EL (cell line): ENCODE measurements around the gene CYP26B1.

ENCODE experiments used
- DNase-seq: peaks from one replicate; pipeline ENCODE4 v3.0.0-alpha.2; 2016

The CYP26B1 gene

GRCh38 chr2:72140621-72140960, 7.1 kb downstream of the CYP26B1 start:
- DNase-seq, result no peak

GRCh38 chr2:72139874-72140620, 7.6 kb downstream of the CYP26B1 start:
- DNase-seq, result no peak

- DNase-seq, result no peak
Measured at GRCh38 chr2:72139471-72139873, 8.2 kb downstream of the CYP26B1 start.

DNA sequence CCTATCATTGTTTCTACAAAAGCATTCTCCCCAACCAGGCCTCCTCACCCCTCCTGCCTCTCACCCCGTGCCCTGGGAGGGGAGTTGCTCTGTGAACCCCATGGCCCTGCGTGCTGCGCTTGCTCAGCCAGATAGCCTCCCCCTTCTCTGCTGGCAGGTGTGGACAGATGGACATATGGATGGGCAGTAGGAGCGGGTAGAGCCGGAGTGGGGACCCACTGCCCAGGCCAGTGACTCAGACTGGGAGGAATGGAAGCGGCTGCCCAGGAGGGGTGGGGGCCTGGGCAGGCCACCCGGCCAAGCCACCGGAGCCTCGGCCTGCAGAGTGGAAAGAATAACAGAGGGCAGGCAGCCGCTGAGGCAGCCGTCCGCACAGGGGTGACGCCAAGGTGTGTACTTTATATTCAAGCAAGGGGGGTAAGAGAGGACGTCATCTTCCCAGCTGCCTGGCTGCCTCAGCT, 8.7 kb downstream of the CYP26B1 start:
- DNase-seq, result no peak

DNA sequence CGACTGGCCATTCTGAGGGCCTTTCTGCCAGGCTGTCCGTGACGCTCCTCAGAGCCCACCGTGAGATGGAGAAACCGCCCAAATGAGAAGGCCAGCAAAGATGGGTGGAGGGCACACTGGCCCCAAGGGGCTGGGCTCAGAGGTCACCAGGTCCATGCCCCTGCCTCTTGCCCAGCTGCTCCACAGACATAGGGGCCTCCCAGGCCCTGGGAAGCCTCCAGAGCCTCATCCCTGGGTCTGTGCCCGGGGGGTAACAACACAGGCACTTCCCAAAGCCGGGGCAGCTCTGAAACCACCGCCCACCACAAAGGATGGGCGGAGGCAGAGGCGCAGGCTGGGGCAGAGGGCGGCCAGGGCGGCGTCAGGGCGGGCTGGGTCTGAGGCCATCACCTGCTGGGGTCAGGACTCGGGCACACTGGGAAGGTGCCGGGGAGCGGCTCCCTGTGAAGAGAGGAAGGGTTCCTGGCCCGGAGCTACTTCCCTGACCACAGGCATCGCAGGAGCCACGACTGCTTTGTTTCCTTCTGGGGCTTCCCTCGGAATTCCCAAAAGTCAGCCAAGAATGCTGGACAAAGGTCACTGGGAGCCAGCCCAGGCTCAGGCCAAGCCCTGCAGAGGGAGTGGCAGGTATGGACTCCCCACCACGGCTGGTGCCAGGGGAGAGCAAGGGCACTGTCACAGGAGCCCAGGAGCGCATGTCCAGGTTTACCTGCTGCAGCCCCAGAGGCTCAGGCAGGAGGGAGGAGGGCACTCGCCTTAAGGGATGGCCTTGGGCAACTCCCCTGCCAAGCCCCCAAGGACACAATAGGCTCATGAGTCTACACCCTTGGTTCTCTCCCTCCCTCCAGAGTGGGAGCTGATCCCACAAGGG, 9.4 kb downstream of the CYP26B1 start:
- no peak for DNase-seq

DNA sequence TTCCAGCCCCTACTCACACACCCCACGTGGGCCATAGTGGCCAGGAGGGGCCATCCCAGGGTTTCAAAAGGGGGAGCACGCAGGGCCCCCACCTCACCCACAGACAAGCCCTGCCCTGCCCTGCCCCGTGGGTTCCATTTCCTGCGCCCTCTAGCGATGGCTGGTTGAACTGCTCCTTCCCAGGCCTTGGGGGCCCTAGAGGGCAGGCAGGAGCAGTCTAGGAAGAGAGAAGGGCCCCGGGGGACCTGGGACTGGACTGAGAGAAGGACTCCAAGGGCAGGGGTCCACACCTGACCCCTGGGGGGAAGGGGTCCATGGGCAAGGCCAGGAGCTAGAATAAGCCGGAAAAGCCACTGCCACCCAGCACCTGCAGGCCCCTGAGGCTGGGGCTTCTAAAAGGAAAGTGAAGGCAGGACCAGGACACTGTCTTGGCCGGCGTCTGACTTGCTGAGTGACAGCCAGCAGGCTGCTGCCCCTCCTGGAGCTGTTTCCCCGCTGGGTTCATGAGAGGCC, 10.1 kb downstream of the CYP26B1 start:
- DNase-seq, result peak; percentile 54

DNA sequence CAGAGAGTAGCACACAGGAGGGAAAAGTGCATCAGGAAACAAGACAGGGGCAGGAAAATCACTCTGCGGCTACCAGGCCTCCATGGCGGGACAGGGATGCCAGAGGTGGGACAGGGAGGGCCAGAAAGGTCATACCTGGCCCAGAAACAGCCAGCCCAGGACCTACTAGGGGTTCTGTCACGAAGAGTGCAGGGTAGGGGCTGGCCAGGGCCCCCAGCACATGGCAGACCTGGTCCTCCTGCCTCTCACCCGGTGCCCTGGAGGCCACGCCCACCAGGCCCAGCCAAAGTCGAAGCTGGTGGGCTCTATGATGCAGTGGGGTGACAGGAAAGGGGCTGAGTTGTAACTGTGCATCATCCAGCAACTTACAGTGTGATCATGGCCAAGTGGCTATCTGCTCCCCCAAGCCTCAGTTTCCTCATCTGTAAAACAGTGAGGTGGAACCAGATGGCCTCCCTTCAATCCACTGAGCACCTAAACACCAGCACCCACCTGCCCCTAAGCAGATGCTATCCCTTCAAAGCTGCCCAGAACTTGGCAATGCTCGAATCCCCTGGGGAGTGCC, 10.6 kb downstream of the CYP26B1 start:
- DNase-seq, result no peak

- DNase-seq, result no peak
Measured at GRCh38 chr2:72136331-72136730, 11.3 kb downstream of the CYP26B1 start.

GRCh38 chr2:72135921-72136320, 11.7 kb downstream of the CYP26B1 start:
- DNase-seq, result no peak

- DNase-seq, result no peak
Measured at GRCh38 chr2:72134997-72135800, 12.5 kb downstream of the CYP26B1 start.

GRCh38 chr2:72134408-72134996, 13.2 kb downstream of the CYP26B1 start:
- DNase-seq, result no peak

- no peak for DNase-seq
Measured at GRCh38 chr2:72133721-72134407, 13.8 kb downstream of the CYP26B1 start.

DNA sequence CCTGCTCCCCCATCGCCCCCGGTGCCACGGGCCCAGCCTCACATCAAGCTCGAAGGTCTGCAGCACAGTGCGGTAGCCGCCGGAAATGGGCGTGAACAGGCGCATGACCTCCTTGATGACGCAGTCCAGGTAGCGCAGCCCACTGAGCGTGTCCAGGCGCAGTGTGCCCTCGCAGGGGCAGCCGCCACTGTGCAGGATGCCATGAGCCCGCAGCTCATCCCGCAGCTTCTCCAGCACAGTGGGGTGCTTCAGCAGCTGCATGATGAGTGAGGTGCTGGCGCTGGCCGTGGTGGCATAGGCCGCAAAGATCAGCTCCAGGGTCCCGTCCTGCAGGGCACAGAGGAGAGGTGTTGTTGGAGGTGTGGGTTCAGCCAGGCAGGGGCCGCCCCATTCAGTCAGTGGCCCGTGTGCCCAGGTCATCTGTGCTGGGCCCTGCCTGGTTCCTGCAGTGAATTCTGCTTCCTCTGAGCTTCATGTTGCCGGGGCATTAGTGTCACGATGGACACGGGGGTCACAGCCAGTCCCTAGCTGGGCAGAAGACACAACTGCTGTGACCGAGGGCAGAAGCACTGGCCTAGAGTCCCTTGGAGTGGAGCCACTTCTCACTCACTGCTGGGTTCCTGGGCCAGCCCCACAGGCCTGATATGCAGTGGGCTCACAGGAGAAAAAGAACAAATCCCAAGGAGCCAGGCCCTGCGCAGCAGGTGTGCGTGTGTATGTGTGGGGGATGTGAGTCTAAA, 14.5 kb downstream of the CYP26B1 start:
- no peak for DNase-seq

- DNase-seq, result no peak
Measured at GRCh38 chr2:72131916-72132841, 15.5 kb downstream of the CYP26B1 start.

DNA sequence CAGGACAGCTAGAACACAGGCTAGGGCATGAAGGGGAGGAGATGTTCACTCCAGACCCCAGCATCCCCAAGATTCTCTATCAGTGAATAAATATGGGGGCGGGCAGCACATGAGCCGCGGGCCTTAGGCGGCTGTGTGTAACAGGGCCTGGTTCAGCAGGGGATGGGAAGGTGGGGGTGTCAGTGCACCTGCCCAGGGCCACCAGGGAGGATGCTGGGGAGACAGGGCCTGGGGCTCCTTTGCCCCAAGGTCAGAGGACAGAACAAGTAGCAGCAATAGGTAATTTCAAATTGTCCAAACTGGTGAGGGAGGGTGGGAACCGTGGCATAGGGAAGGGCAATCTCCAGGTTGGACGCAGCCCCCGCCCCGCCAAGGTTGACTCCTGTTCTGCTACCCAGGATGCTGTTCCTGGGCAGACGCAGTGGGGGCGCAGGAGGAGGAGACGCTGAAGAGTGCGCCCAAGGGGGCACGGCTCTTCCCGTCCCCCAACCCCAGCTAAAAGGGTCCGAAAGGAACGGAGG, 16.2 kb downstream of the CYP26B1 start:
- DNase-seq, result no peak

- DNase-seq, result no peak
Measured at GRCh38 chr2:72130659-72131360, 16.9 kb downstream of the CYP26B1 start.

GRCh38 chr2:72129681-72130340, 17.9 kb downstream of the CYP26B1 start:
- no peak for DNase-seq

- no peak for DNase-seq
Measured at GRCh38 chr2:72128843-72129227, 18.8 kb downstream of the CYP26B1 start.
